GM12878 (cell line): ENCODE data around the gene UBAC2. TPM values are rescaled to one million over a fixed set of nuclear protein-coding genes. Genes with fewer than 3 reads are reported as not detected.
A peak's percentile ranks its signal among the peaks of the same experiment; 100 is the strongest.

Experiments
- ATAC-seq: fragments of 200-7000 bp; cut with Tn5 transposase; 3 replicates; pipeline ENCODE4 v1.9.1; 2020; ENCODE audit warnings: mild to moderate bottlenecking, moderate library complexity
- BruUV-seq: library from RNA; stranded (reverse); fragments of 400-500 nt; replicated peaks from 2 replicates; lab custom pipeline; 2021; lab: Mats Ljungman, UMichigan
- CTCF ChIA-PET: fragments of 300-600 bp; sonication (Branson Sonifier 250); formaldehyde crosslinking; extraction: SDS; loops from one replicate; lab custom pipeline; 2021; ENCODE audit warnings: inconsistent platforms; lab: Yijun Ruan, JAX
- POLR2A ChIA-PET: fragments of 350-600 bp; formaldehyde crosslinking; extraction: SDS; loops from one replicate; lab custom pipeline; 2021; ENCODE audit warnings: inconsistent platforms; lab: Charles Lee
- RAD21 ChIA-PET: fragments of 300-600 bp; sonication (Branson Sonifier 250); formaldehyde crosslinking; loops from one replicate; lab custom pipeline; 2023; ENCODE audit warnings: antibody characterized with exemption; ENCODE audit not compliant: unreplicated experiment; lab: Charles Lee
- SMC1A ChIA-PET: fragments of 300-600 bp; sonication (Branson Sonifier 250); formaldehyde crosslinking; loops from one replicate; lab custom pipeline; 2023; ENCODE audit not compliant: unreplicated experiment, uncharacterized antibody; lab: Charles Lee
- DNase-seq: peaks from one replicate; pipeline ENCODE4 v3.0.0-alpha.2; 2011; ENCODE audit warnings: low read depth, low spot score
- FAIRE-seq: peaks from 3 replicates; lab custom pipeline; 2011; peaks lifted over from hg19 to GRCh38; lab: Jason Lieb, UNC
- H2AFZ ChIP-seq: 2 replicates; pipeline ENCODE4 v1.6.0; 2011; ENCODE audit warnings: low read depth, low read length, control low read depth; ENCODE audit not compliant: control insufficient read depth
- H3K27ac ChIP-seq: 2 replicates; pipeline ENCODE4 v1.5.1; 2011; ENCODE audit warnings: control low read depth; ENCODE audit not compliant: control insufficient read depth, insufficient read depth
- H3K27me3 ChIP-seq, 2 experiments: replicated peaks in 1 of 2; 2 replicates each; pipeline versions ENCODE4 v1.6.0 to v1.6.1; 2011; ENCODE audit warnings: low read length in 1 of 2; ENCODE audit not compliant: control insufficient read depth in 2 of 2, insufficient read depth in 2 of 2
- H3K36me3 ChIP-seq, 2 experiments: 2 replicates each; pipeline ENCODE4 v1.5.1; 2011; ENCODE audit warnings: low read length in 1 of 2; ENCODE audit not compliant: control insufficient read depth in 2 of 2, insufficient read depth in 2 of 2
- H3K4me1 ChIP-seq: 2 replicates; pipeline ENCODE4 v1.6.1; 2011; ENCODE audit warnings: mild to moderate bottlenecking, low read length, moderate library complexity, mixed read lengths; ENCODE audit not compliant: control insufficient read depth, insufficient read depth
- H3K4me2 ChIP-seq: 2 replicates; pipeline ENCODE4 v1.6.0; 2011; ENCODE audit warnings: control low read depth; ENCODE audit not compliant: control insufficient read depth, insufficient read depth
- H3K4me3 ChIP-seq: fragments of 200-600 bp; sonication (generic); 2 replicates; pipeline ENCODE4 v1.5.1; 2016
- H3K79me2 ChIP-seq: 2 replicates; pipeline ENCODE4 v1.6.0; 2011; ENCODE audit warnings: low read length; ENCODE audit not compliant: control insufficient read depth, insufficient read depth
- H3K9ac ChIP-seq: 2 replicates; pipeline ENCODE4 v1.8.0; 2011; ENCODE audit warnings: low read length, control low read depth, mixed read lengths; ENCODE audit not compliant: control insufficient read depth, insufficient read depth
- H3K9me3 ChIP-seq: replicated peaks from 3 replicates; pipeline ENCODE4 v1.5.1; 2011; ENCODE audit warnings: mild to moderate bottlenecking, low read length; ENCODE audit not compliant: control insufficient read depth, insufficient read depth
- H4K20me1 ChIP-seq: 2 replicates; pipeline ENCODE4 v1.6.0; 2011; ENCODE audit not compliant: control insufficient read depth, insufficient read depth
- MTA3 ChIP-seq: IDR thresholded peaks from 2 replicates; pipeline ENCODE4 v1.6.1; 2012; ENCODE audit warnings: low read length, inconsistent platforms, borderline replicate concordance
- SREBF2 ChIP-seq: IDR thresholded peaks from 2 replicates; pipeline ENCODE4 v1.6.1; 2012; ENCODE audit warnings: mild to moderate bottlenecking, low read length
- ZNF207 ChIP-seq: fragments of 450-650 bp; IDR thresholded peaks from 2 replicates; pipeline ENCODE4 v1.6.1; 2014; ENCODE audit warnings: antibody characterized with exemption, mild to moderate bottlenecking, borderline replicate concordance
- WGBS: methylation state at CpG from one replicate; pipeline ENCODE4 v1.1.6; 2016; ENCODE audit warnings: low lambda C conversion rate; ENCODE audit not compliant: insufficient replicate concordance, insufficient coverage; ENCODE audit errors: missing lambda C conversion rate; 5-methylcytosine and 5-hydroxymethylcytosine counted together
- in situ Hi-C: fragments of 300-500 bp; cut with MboI; formaldehyde crosslinking; loops from 9 replicates; pipeline ENCODE4 v1.14.3; 2018; ENCODE audit warnings: mixed read lengths
- intact Hi-C: fragments of 100-400 bp; cut with micrococcal nuclease; formaldehyde crosslinking; loops from one replicate; pipeline ENCODE4 v1.14.2; 2022; ENCODE audit not compliant: unreplicated experiment
- polyA plus RNA-seq, 11 experiments: library from polyadenylated mRNA; depleted of rRNA in 4 of 11; unstranded in 6 of 11; stranded (reverse) in 5 of 11; fragments of >200 nt; fragmentation: Nextera tagmentation in 4 of 11; fragmentation: Illumina TruSeq in 1 of 11; extraction: Ambion mirVana in 4 of 11; extraction: Trizol in 1 of 11; gene quantifications; 1 replicate in 1 of 11; 2 replicates in 10 of 11; pipeline versions ENCODE4 v1.2.1 to v1.2.3, GENCODE V29; 2011 to 2016; ENCODE audit warnings: inconsistent platforms in 2 of 11, missing spikeins in 2 of 11, low read depth in 1 of 11
- total RNA-seq, 4 experiments: library from RNA; depleted of rRNA in 3 of 4; stranded (reverse); fragments of >200 nt in 3 of 4; fragmentation: Illumina TruSeq in 1 of 4; extraction: Trizol in 1 of 4; gene quantifications; 2 replicates each; pipeline versions ENCODE4 v1.2.1 to v1.2.3, GENCODE V29; 2013 to 2021
- TF ChIP-seq, protein P1 (sequence below): fragments of 150-350 bp; IDR thresholded peaks from 2 replicates; pipeline ENCODE4 v1.6.1; 2014; ENCODE audit warnings: mild to moderate bottlenecking, low read depth, low read length

The UBAC2 gene
- total and polyA plus RNA-seq, 10 of the 15 experiments (the other 5 are each of a cell fraction or from before 2014, with no cell fraction given), result 3.0 to 54.6 (median 17.4) TPM

DNA sequence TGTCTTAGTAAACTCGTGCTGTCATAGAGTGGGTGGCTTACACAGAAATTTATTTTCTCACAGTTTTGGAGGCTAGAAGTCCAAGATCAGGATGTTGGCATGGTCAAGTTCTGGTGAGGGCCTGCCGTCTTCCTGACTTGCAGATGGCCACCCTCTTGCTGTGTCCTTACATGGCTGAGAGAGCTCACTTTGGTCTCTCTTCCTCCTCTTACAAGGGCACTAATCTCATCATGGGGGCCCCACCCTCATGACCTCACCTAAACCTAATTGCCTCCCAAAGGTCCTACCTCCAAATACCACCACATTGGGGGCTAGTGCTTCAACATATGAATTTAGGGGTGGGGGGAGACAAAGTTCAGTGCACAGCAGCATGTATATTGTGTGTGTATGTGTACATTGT lies 71.8 kb downstream of the UBAC2 start:
- 100% methylated on average over 2 of the region's 2 CpGs for WGBS
- TF ChIP-seq SREBF2, result no peak
- TF ChIP-seq, protein P1, sequence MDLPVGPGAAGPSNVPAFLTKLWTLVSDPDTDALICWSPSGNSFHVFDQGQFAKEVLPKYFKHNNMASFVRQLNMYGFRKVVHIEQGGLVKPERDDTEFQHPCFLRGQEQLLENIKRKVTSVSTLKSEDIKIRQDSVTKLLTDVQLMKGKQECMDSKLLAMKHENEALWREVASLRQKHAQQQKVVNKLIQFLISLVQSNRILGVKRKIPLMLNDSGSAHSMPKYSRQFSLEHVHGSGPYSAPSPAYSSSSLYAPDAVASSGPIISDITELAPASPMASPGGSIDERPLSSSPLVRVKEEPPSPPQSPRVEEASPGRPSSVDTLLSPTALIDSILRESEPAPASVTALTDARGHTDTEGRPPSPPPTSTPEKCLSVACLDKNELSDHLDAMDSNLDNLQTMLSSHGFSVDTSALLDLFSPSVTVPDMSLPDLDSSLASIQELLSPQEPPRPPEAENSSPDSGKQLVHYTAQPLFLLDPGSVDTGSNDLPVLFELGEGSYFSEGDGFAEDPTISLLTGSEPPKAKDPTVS, result no peak
- TF ChIP-seq MTA3, result no peak
- TF ChIP-seq ZNF207, result no peak
- TF ChIP-seq, all 136 proteins: peak for 0
- intact Hi-C loops (no loop called here), in situ Hi-C loops (loop anchor here (5.0 kb wide), 1 partner anchor 165 kb away; no protein-coding TSS in a partner anchor)
- ATAC-seq, result no peak
- FAIRE-seq, result no peak
- peak overlapping the region; percentile 14; the same call in 1 of the 2 replicates for H3K27ac ChIP-seq
- no peak overlapping the region for H3K4me2 ChIP-seq
- H2AFZ ChIP-seq, result no peak overlapping the region
- CTCF ChIA-PET, result interaction anchor here (0.8 to 12.3 kb wide), 8 partner anchors 11 to 234 kb away, joined by 3 to 440 read pairs (median 58); partner anchors contain the start of gene UBAC2
- POLR2A ChIA-PET, result interaction anchor here (0.9 to 1.9 kb wide), 4 partner anchors 18 to 164 kb away, joined by 3 to 8 read pairs (median 4); no protein-coding TSS in a partner anchor
- peaks cover 24% of the 10 kb centered on the region for H3K79me2 ChIP-seq
- BruUV-seq, result no TSS peak
- SMC1A ChIA-PET, result interaction anchor here (0.8 to 14.4 kb wide), 19 partner anchors 10 to 231 kb away, joined by 3 to 306 read pairs (median 69); partner anchors contain the start of genes GPR183, TM9SF2 and UBAC2
- no peaks in the 10 kb centered on the region for H3K27me3 ChIP-seq
- H3K36me3 ChIP-seq, result peaks cover 0 to 2% of the 10 kb centered on the region in 2 experiments; a peak in 2 of 4 replicates
- peaks cover 10% of the 10 kb centered on the region; the same call in 2 of the 3 replicates for H3K9me3 ChIP-seq
- H3K4me3 ChIP-seq, result no peak overlapping the region
- no peaks in the 10 kb centered on the region for H4K20me1 ChIP-seq
- H3K4me1 ChIP-seq, result peaks cover 28% of the 10 kb centered on the region
- RAD21 ChIA-PET, result interaction anchor here (1.2 to 12.6 kb wide), 14 partner anchors 10 to 233 kb away, joined by 4 to 338 read pairs (median 62); partner anchors contain the start of gene GPR183
- no peak for DNase-seq
- H3K9ac ChIP-seq, result no peak overlapping the region
